ENCODE data around the gene KLHL6. TPM values are rescaled to one million over a fixed set of nuclear protein-coding genes. Genes with fewer than 3 reads are reported as not detected.

The KLHL6 gene
- polyA plus RNA-seq, 1 of the 3 experiments (the other 2 are of a cell fraction), result not detected

- WGBS (ENCODE audit: low lambda C conversion rate), result 86% methylated on average over 2 of the region's 2 CpGs
- no peaks in the 10 kb centered on the region for H3K36me3 ChIP-seq (replicated peaks in 1 of 2; ENCODE audit: control insufficient read depth in 1 of 2, insufficient read depth in 2 of 2, low read length in 1 of 2)
- no peaks in the 10 kb centered on the region for H3K79me2 ChIP-seq (ENCODE audit: insufficient read depth)
- CTCF ChIA-PET, result interaction anchor here (0.7 to 1.3 kb wide), 5 partner anchors 15 to 421 kb away, joined by 3 to 4 read pairs (median 3); partner anchors contain the start of gene MCF2L2
- H3F3A ChIP-seq (replicated peaks; ENCODE audit: insufficient read depth), result peaks cover 6% of the 10 kb centered on the region
- no peaks in the 10 kb centered on the region for H4K20me1 ChIP-seq (ENCODE audit: insufficient read depth)
- no peaks in the 10 kb centered on the region for H3K9me3 ChIP-seq
- no peak overlapping the region for H3K4me3 ChIP-seq (ENCODE audit: low read depth in 2 of 2, low read length in 1 of 2)
- no peak overlapping the region for H3K27ac ChIP-seq (ENCODE audit: low read depth in 2 of 2, low read length in 1 of 2)
- TF ChIP-seq NRF1 (IDR thresholded peaks at IDR 0.05; ENCODE audit: low read depth, low read length) (no peak), MXI1 (IDR thresholded peaks at IDR 0.05; ENCODE audit: low read depth, low read length) (no peak), FOXM1 (IDR thresholded peaks at IDR 0.05; ENCODE audit: low read depth) (no peak), TEAD4 (IDR thresholded peaks at IDR 0.05; ENCODE audit: borderline replicate concordance, insufficient read depth) (no peak), TCF12 (IDR thresholded peaks at IDR 0.05) (no peak), MEF2A (IDR thresholded peaks at IDR 0.05; ENCODE audit: borderline replicate concordance, low read depth) (no peak), NFIC (IDR thresholded peaks at IDR 0.05; ENCODE audit: borderline replicate concordance) (no peak), POLR2AphosphoS5 (IDR thresholded peaks at IDR 0.05; ENCODE audit: low read depth, low read length) (no peak), TAF1 (IDR thresholded peaks at IDR 0.05; ENCODE audit: borderline replicate concordance, low read depth, low read length) (no peak), SMC3 (IDR thresholded peaks at IDR 0.05; ENCODE audit: low read depth, low read length) (no peak), JUND (IDR thresholded peaks at IDR 0.05) (no peak)
- TF ChIP-seq, protein P1, sequence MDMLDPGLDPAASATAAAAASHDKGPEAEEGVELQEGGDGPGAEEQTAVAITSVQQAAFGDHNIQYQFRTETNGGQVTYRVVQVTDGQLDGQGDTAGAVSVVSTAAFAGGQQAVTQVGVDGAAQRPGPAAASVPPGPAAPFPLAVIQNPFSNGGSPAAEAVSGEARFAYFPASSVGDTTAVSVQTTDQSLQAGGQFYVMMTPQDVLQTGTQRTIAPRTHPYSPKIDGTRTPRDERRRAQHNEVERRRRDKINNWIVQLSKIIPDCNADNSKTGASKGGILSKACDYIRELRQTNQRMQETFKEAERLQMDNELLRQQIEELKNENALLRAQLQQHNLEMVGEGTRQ (IDR thresholded peaks at IDR 0.05; ENCODE audit: borderline replicate concordance, low read depth, low read length), result no peak
- TF ChIP-seq, protein P2, sequence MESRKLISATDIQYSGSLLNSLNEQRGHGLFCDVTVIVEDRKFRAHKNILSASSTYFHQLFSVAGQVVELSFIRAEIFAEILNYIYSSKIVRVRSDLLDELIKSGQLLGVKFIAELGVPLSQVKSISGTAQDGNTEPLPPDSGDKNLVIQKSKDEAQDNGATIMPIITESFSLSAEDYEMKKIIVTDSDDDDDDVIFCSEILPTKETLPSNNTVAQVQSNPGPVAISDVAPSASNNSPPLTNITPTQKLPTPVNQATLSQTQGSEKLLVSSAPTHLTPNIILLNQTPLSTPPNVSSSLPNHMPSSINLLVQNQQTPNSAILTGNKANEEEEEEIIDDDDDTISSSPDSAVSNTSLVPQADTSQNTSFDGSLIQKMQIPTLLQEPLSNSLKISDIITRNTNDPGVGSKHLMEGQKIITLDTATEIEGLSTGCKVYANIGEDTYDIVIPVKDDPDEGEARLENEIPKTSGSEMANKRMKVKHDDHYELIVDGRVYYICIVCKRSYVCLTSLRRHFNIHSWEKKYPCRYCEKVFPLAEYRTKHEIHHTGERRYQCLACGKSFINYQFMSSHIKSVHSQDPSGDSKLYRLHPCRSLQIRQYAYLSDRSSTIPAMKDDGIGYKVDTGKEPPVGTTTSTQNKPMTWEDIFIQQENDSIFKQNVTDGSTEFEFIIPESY (IDR thresholded peaks at IDR 0.05; ENCODE audit: borderline replicate concordance, low read depth), result no peak
- TF ChIP-seq, protein P3, sequence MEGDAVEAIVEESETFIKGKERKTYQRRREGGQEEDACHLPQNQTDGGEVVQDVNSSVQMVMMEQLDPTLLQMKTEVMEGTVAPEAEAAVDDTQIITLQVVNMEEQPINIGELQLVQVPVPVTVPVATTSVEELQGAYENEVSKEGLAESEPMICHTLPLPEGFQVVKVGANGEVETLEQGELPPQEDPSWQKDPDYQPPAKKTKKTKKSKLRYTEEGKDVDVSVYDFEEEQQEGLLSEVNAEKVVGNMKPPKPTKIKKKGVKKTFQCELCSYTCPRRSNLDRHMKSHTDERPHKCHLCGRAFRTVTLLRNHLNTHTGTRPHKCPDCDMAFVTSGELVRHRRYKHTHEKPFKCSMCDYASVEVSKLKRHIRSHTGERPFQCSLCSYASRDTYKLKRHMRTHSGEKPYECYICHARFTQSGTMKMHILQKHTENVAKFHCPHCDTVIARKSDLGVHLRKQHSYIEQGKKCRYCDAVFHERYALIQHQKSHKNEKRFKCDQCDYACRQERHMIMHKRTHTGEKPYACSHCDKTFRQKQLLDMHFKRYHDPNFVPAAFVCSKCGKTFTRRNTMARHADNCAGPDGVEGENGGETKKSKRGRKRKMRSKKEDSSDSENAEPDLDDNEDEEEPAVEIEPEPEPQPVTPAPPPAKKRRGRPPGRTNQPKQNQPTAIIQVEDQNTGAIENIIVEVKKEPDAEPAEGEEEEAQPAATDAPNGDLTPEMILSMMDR (IDR thresholded peaks at IDR 0.05), result no peak
- TF ChIP-seq, protein P4, sequence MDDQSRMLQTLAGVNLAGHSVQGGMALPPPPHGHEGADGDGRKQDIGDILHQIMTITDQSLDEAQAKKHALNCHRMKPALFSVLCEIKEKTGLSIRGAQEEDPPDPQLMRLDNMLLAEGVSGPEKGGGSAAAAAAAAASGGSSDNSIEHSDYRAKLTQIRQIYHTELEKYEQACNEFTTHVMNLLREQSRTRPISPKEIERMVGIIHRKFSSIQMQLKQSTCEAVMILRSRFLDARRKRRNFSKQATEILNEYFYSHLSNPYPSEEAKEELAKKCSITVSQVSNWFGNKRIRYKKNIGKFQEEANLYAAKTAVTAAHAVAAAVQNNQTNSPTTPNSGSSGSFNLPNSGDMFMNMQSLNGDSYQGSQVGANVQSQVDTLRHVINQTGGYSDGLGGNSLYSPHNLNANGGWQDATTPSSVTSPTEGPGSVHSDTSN (IDR thresholded peaks at IDR 0.05), result no peak
- H3K4me2 ChIP-seq, result no peak overlapping the region
- H3K9ac ChIP-seq, result no peak overlapping the region
- H2AFZ ChIP-seq (ENCODE audit: low read depth), result no peak overlapping the region
- no peaks in the 10 kb centered on the region for H3K9me2 ChIP-seq
- POLR2A ChIA-PET, result no interaction called here
- H3K4me1 ChIP-seq (ENCODE audit: control insufficient read depth in 1 of 2, insufficient read depth in 2 of 2, low read depth in 1 of 2, low read length in 1 of 2), result no peaks in the 10 kb centered on the region
- no peaks in the 10 kb centered on the region; the same call in 1 of the 2 replicates for H3K27me3 ChIP-seq (ENCODE audit: insufficient read depth)
- DNase-seq, result no peak
Observed at GRCh38 chr3:183464480-183464879, 91.0 kb downstream of the KLHL6 start.

Data from SK-N-SH (cell line).